Fibroblast of mammary gland (primary cell): Measurements from ENCODE around the gene IPPK.
A peak's percentile ranks its signal among the peaks of the same experiment; 100 is the strongest.

ENCODE experiments used
- DNase-seq: peaks from one replicate; pipeline ENCODE4 v3.0.0-alpha.2; 2010; ENCODE audit warnings: low read depth
- H3K4me3 ChIP-seq: 2 replicates; pipeline ENCODE4 v1.5.1; 2011; ENCODE audit warnings: low read depth, mild to moderate bottlenecking, low read length, moderate library complexity; ENCODE audit not compliant: control insufficient read depth
- TF ChIP-seq, protein P1 (sequence below): conservative IDR thresholded peaks from 2 replicates; pipeline ENCODE4 v1.5.1; 2011; ENCODE audit warnings: low read depth, low read length, inconsistent platforms; ENCODE audit not compliant: control insufficient read depth, insufficient read depth

IPPK gene

DNA sequence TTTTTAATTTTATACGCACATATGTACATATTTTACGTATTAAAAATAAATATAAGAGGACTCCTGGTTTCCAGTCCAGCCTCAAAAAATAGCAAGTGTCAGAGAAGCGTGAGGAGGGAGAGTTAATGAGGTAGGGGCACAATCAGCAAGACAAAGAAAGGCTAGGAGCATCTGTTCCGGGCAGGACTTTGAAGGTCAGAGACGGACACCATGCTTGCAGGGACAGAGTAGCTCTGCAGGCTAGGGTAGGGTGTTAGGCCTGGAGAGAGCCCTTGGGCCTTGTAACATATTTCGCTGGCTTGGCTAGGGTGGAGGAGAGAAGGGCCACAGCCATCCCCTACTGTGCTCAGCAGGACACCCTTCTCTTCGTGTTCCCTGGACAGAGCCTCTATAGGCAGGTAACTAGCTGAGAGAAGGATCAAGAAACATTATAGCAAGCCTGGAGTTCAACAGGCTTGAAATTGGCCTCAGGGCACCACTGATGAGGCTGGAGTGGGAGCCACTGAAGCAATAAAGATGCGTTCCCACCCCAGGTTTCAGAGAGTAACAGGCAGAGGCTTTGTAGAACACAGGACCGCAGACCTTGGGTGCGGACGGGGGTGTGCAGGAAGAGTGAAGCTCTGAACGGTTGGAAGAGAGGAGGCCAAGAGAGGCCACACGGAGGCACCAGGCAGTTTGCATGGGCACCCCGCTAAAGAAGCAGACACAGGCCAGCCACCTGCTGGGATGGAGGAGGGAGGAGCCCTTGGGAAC, 9.7 kb upstream of the IPPK start:
- TF ChIP-seq, protein P1, sequence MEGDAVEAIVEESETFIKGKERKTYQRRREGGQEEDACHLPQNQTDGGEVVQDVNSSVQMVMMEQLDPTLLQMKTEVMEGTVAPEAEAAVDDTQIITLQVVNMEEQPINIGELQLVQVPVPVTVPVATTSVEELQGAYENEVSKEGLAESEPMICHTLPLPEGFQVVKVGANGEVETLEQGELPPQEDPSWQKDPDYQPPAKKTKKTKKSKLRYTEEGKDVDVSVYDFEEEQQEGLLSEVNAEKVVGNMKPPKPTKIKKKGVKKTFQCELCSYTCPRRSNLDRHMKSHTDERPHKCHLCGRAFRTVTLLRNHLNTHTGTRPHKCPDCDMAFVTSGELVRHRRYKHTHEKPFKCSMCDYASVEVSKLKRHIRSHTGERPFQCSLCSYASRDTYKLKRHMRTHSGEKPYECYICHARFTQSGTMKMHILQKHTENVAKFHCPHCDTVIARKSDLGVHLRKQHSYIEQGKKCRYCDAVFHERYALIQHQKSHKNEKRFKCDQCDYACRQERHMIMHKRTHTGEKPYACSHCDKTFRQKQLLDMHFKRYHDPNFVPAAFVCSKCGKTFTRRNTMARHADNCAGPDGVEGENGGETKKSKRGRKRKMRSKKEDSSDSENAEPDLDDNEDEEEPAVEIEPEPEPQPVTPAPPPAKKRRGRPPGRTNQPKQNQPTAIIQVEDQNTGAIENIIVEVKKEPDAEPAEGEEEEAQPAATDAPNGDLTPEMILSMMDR: no peak

DNA sequence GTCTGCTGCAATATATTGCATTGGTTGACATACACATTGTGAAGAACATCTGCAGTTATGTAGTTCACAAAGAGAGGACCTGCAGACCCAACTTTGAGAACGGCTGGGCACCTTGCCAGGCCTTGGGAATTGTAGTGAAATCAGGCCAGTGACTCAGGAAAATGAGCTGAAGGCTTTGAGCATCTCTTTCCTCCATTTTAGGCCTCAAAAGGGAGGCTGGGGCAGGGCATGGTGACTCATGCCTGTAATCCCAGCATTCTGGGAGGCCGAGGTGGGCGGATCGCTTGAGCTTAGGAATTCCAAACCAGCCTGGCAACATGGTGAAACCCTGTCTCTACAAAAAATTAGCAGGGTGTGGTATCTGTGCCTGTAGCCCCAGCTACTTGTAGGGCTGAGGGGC, 1.4 kb upstream of the IPPK start:
- H3K4me3 ChIP-seq: peak overlapping the region; percentile 96
- TF ChIP-seq, protein P1: no peak
- peak; percentile 93 for DNase-seq

More for the DNA sequence above, 9.7 kb upstream of the IPPK start:
- H3K4me3 ChIP-seq: no peak overlapping the region
- no peak for DNase-seq

DNA sequence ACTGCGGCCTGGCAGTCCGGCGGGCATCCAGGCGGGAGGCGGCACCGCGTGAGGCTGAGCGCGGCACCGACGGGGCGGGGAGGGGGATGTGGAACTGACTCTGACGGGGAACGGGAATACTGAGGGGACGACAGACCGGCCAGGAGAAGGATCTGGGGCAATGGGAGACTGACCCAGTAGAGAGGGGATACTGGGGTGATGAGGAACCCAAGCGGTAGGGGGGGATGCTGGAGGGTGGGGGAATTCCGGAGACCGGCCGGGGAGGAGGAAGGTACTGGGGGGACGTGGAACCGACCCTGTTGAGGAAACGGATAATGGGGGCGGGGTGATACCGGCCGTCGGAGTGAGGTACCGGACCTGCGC, 423 bp downstream of the IPPK start:
- peak overlapping the region; percentile 96 for H3K4me3 ChIP-seq
- DNase-seq: no peak
- TF ChIP-seq, protein P1: no peak

DNA sequence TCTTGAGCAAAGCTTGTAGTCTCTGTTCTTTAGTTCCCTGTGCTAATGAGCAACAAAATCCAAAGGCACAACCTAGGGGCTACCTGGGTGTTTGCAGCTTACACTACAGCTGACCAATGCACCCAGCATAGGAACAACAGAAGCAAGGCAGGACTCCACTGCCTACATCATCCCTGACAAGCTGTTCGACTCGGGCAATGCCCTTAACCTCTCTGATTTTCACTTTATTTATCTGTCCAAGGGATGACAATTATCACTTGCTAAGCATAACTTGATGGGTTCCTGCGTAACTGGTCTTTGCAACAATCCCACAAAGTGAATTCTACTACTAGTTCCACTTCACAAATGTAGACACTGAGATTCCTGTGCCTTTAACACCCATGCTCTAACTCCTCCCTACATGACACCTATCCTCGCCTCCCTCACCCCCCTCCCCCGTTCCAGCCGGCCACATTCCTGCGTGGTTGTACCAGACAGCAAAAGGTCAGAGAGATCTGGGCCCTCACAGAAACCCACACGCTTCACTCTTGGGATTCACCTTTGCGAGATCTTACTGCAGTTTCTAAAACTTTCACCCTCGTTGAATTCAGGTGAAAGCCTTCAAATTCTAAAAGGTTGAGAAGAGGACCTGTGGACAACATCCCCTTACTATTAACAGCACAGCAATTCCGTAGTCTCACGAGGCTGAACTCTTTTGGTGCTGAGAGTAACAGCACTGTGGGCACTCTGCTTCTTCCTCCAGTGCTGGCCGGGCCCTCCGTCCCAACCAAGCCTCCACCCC, 995 bp downstream of the IPPK start:
- TF ChIP-seq, protein P1: no peak
- DNase-seq: peak; percentile 51
- peak overlapping the region; percentile 96 for H3K4me3 ChIP-seq

DNA sequence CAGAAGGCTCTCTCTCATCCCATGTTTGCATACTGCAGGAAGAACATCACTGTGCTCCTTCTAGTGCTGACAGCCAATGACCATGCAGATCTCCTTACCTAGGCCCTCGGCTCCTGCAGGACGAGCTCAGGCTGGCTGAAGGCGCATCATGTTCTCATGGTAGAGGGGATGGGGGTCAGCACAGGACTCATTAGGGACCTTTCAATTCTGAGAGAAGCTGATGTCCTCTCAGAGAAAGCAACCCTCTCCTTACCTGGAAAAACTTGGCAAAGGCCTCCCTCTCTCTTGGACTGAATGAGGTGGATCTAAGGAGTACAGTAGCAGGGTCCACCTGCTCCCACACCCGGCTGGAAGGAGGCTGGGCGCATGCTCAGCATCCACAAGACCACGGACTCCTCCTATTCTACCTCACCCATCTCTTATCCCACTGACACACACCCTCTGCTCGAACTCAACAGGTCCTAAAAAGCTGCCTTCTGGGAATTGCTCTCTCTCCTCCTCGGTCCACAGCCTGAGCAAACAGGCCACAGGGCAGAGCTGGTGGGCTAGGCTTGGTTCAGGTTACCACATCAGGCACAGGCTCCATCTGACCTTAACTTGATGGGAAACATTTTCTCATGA, 2.9 kb downstream of the IPPK start:
- no peak for DNase-seq
- H3K4me3 ChIP-seq: no peak overlapping the region
- TF ChIP-seq, protein P1: no peak

DNA sequence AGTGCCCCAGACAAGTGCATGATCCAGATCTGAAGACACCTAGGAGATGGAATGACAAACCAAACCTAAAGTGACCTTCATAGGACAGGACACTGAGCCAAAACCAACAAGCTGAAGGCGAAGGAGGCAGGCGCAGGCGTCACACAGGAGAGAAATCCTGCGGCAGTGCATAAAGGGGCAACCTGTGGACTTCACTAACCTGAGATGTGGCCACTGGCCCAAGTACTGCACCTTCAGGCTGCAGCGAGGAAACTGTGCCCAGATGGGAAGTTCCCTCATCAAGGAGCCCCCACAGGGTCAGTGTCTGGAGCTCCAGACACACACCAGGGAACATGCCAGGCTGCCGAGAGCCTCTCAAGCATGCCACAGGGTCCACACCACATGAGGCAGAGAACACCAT, 3.7 kb downstream of the IPPK start:
- TF ChIP-seq, protein P1: no peak
- no peak for DNase-seq
- H3K4me3 ChIP-seq: no peak overlapping the region
